SU-DHL-6 (cell line): Measurements from ENCODE around the gene LHX4.

Source experiments
- EZH2phosphoT487 ChIP-seq: fragments of 200-600 bp; sonication (generic), shearing (Covaris generic); conservative IDR thresholded peaks from 2 replicates; pipeline ENCODE4 v1.6.1; 2018; ENCODE audit warnings: mild to moderate bottlenecking, antibody characterized with exemption, low read length, moderate library complexity, mixed read lengths
- TF ChIP-seq, protein P1 (sequence below): fragments of 200-600 bp; sonication (generic); IDR thresholded peaks from one replicate; pipeline ENCODE4 v1.5.1; 2017; ENCODE audit warnings: antibody characterized with exemption, mild to moderate bottlenecking, low read length, moderate library complexity; ENCODE audit not compliant: insufficient read depth, poor library complexity, severe bottlenecking

GRCh38 chr1:180208264-180208663 lies 21.8 kb upstream of the LHX4 start:
- TF ChIP-seq, protein P1, sequence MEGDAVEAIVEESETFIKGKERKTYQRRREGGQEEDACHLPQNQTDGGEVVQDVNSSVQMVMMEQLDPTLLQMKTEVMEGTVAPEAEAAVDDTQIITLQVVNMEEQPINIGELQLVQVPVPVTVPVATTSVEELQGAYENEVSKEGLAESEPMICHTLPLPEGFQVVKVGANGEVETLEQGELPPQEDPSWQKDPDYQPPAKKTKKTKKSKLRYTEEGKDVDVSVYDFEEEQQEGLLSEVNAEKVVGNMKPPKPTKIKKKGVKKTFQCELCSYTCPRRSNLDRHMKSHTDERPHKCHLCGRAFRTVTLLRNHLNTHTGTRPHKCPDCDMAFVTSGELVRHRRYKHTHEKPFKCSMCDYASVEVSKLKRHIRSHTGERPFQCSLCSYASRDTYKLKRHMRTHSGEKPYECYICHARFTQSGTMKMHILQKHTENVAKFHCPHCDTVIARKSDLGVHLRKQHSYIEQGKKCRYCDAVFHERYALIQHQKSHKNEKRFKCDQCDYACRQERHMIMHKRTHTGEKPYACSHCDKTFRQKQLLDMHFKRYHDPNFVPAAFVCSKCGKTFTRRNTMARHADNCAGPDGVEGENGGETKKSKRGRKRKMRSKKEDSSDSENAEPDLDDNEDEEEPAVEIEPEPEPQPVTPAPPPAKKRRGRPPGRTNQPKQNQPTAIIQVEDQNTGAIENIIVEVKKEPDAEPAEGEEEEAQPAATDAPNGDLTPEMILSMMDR: no peak
- TF ChIP-seq EZH2phosphoT487: no peak
